ENCODE measurements around the gene TMEM108. TPM values are rescaled to one million over a fixed set of nuclear protein-coding genes. Genes with fewer than 3 reads are reported as not detected.

Gene TMEM108
- polyA plus RNA-seq, 1 of the 3 experiments (the other 2 are of a cell fraction): 8.6 TPM

- ChIA-PET POLR2A (no interaction called here), CTCF (interaction anchor here (0.9 to 1.5 kb wide), 3 partner anchors 14 to 332 kb away, joined by 3 read pairs; no protein-coding TSS in a partner anchor)
- H3K36me3 ChIP-seq (replicated peaks in 1 of 2; ENCODE audit: control insufficient read depth in 1 of 2, insufficient read depth in 2 of 2, low read length in 1 of 2): no peaks in the 10 kb centered on the region
- 20% methylated on average over 1 of the region's 1 CpG for whole genome bisulfite sequencing (ENCODE audit: low lambda C conversion rate)
- H3K9me2 ChIP-seq: no peaks in the 10 kb centered on the region
- DNase-seq: peak; percentile 27
- peaks cover 0 to 23% of the 10 kb centered on the region in 2 experiments; a peak in 2 of 4 replicates for H3K4me1 ChIP-seq (ENCODE audit: control insufficient read depth in 1 of 2, insufficient read depth in 2 of 2, low read depth in 1 of 2, low read length in 1 of 2)
- no peak overlapping the region for H3K4me2 ChIP-seq
- H2AFZ ChIP-seq (ENCODE audit: low read depth): no peak overlapping the region
- no peak overlapping the region for H3K9ac ChIP-seq
- H3F3A ChIP-seq (replicated peaks; ENCODE audit: insufficient read depth): no peaks in the 10 kb centered on the region
- no peaks in the 10 kb centered on the region for H3K27me3 ChIP-seq (ENCODE audit: insufficient read depth)
- no peak for TF ChIP-seq IRF3 (IDR thresholded peaks at IDR 0.05; ENCODE audit: low read depth, low read length)
- no peak overlapping the region for H3K4me3 ChIP-seq (ENCODE audit: low read depth in 2 of 2, low read length in 1 of 2)
- H3K9me3 ChIP-seq: no peaks in the 10 kb centered on the region
- H3K79me2 ChIP-seq (ENCODE audit: insufficient read depth): no peaks in the 10 kb centered on the region
- H4K20me1 ChIP-seq (ENCODE audit: insufficient read depth): no peaks in the 10 kb centered on the region
- peak overlapping the region in 1 of 2 experiments; percentile 69; a peak in 1 of 4 replicates for H3K27ac ChIP-seq (ENCODE audit: low read depth in 2 of 2, low read length in 1 of 2)
Observed at GRCh38 chr3:133055339-133055738, 17.1 kb downstream of the TMEM108 start.

- POLR2A ChIA-PET: no interaction called here
- Histone ChIP-seq H3K27me3 (ENCODE audit: insufficient read depth) (no peaks in the 10 kb centered on the region), H3K36me3 (replicated peaks in 1 of 2; ENCODE audit: control insufficient read depth in 1 of 2, insufficient read depth in 2 of 2, low read length in 1 of 2) (no peaks in the 10 kb centered on the region), H3K9ac (no peak overlapping the region), H3F3A (replicated peaks; ENCODE audit: insufficient read depth) (no peaks in the 10 kb centered on the region), H3K4me1 (ENCODE audit: control insufficient read depth in 1 of 2, insufficient read depth in 2 of 2, low read depth in 1 of 2, low read length in 1 of 2) (peaks cover 0 to 20% of the 10 kb centered on the region in 2 experiments; a peak in 2 of 4 replicates), H3K4me2 (no peak overlapping the region), H3K4me3 (ENCODE audit: low read depth in 2 of 2, low read length in 1 of 2) (no peak overlapping the region), H3K79me2 (ENCODE audit: insufficient read depth) (no peaks in the 10 kb centered on the region), H2AFZ (ENCODE audit: low read depth) (no peak overlapping the region), H3K27ac (ENCODE audit: low read depth in 2 of 2, low read length in 1 of 2) (no peak overlapping the region; a peak in 1 of 4 replicates), H4K20me1 (ENCODE audit: insufficient read depth) (no peaks in the 10 kb centered on the region), H3K9me3 (no peaks in the 10 kb centered on the region), H3K9me2 (no peaks in the 10 kb centered on the region)
- 78% methylated on average over 3 of the region's 4 CpGs for WGBS (ENCODE audit: low lambda C conversion rate)
- no peak for DNase-seq
- CTCF ChIA-PET: interaction anchor here (0.6 to 1.4 kb wide), 2 partner anchors 18 to 20 kb away, joined by 3 to 6 read pairs; no protein-coding TSS in a partner anchor
- TF ChIP-seq TEAD4 (IDR thresholded peaks at IDR 0.05; ENCODE audit: borderline replicate concordance, insufficient read depth) (no peak), EP300 (IDR thresholded peaks at IDR 0.05; ENCODE audit: borderline replicate concordance in 1 of 2, low read depth in 1 of 2, low read length in 1 of 2) (no peak), GATA2 (CRISPR knock-in tag; IDR thresholded peaks at IDR 0.05) (no peak), FOSL2 (IDR thresholded peaks at IDR 0.05; ENCODE audit: borderline replicate concordance, low read depth) (no peak), SMC3 (IDR thresholded peaks at IDR 0.05; ENCODE audit: low read depth, low read length) (no peak), IRF3 (IDR thresholded peaks at IDR 0.05; ENCODE audit: low read depth, low read length) (no peak), RAD21 (IDR thresholded peaks at IDR 0.05; ENCODE audit: low read length) (no peak), SIN3A (IDR thresholded peaks at IDR 0.05; ENCODE audit: borderline replicate concordance, low read depth, low read length) (no peak), NRF1 (IDR thresholded peaks at IDR 0.05; ENCODE audit: low read depth, low read length) (no peak), YY1 (IDR thresholded peaks at IDR 0.05; ENCODE audit: low read depth) (no peak), PBX3 (IDR thresholded peaks at IDR 0.05) (no peak), NFIC (IDR thresholded peaks at IDR 0.05; ENCODE audit: borderline replicate concordance) (no peak), EZH2phosphoT487 (IDR thresholded peaks at IDR 0.05; ENCODE audit: borderline replicate concordance, low read depth) (no peak), ELF1 (IDR thresholded peaks at IDR 0.05) (no peak), CHD2 (IDR thresholded peaks at IDR 0.05; ENCODE audit: low read length, partially characterized antibody) (no peak), TCF12 (IDR thresholded peaks at IDR 0.05) (no peak), FOXJ3 (CRISPR knock-in tag; IDR thresholded peaks at IDR 0.05) (no peak)
- TF ChIP-seq, protein P1, sequence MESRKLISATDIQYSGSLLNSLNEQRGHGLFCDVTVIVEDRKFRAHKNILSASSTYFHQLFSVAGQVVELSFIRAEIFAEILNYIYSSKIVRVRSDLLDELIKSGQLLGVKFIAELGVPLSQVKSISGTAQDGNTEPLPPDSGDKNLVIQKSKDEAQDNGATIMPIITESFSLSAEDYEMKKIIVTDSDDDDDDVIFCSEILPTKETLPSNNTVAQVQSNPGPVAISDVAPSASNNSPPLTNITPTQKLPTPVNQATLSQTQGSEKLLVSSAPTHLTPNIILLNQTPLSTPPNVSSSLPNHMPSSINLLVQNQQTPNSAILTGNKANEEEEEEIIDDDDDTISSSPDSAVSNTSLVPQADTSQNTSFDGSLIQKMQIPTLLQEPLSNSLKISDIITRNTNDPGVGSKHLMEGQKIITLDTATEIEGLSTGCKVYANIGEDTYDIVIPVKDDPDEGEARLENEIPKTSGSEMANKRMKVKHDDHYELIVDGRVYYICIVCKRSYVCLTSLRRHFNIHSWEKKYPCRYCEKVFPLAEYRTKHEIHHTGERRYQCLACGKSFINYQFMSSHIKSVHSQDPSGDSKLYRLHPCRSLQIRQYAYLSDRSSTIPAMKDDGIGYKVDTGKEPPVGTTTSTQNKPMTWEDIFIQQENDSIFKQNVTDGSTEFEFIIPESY (IDR thresholded peaks at IDR 0.05; ENCODE audit: borderline replicate concordance, low read depth): no peak
- TF ChIP-seq, protein P2, sequence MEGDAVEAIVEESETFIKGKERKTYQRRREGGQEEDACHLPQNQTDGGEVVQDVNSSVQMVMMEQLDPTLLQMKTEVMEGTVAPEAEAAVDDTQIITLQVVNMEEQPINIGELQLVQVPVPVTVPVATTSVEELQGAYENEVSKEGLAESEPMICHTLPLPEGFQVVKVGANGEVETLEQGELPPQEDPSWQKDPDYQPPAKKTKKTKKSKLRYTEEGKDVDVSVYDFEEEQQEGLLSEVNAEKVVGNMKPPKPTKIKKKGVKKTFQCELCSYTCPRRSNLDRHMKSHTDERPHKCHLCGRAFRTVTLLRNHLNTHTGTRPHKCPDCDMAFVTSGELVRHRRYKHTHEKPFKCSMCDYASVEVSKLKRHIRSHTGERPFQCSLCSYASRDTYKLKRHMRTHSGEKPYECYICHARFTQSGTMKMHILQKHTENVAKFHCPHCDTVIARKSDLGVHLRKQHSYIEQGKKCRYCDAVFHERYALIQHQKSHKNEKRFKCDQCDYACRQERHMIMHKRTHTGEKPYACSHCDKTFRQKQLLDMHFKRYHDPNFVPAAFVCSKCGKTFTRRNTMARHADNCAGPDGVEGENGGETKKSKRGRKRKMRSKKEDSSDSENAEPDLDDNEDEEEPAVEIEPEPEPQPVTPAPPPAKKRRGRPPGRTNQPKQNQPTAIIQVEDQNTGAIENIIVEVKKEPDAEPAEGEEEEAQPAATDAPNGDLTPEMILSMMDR (IDR thresholded peaks at IDR 0.05): no peak
Observed at GRCh38 chr3:133058243-133058642, 20.1 kb downstream of the TMEM108 start.

All from SK-N-SH (cell line).